OCI-LY1 (cell line): ENCODE measurements around the gene ATXN1.

Source experiments
- EZH2 ChIP-seq: fragments of 200-600 bp; sonication (generic), shearing (Covaris generic); IDR thresholded peaks from 2 replicates; pipeline ENCODE4 v1.8.0; 2017; ENCODE audit warnings: borderline replicate concordance, mixed run types, mild to moderate bottlenecking, antibody characterized with exemption, low read length, moderate library complexity, mixed read lengths
- TF ChIP-seq, protein P1 (sequence below): fragments of 200-600 bp; sonication (generic), shearing (Covaris generic); IDR thresholded peaks from 2 replicates; pipeline ENCODE4 v1.5.1; 2017; ENCODE audit warnings: mild to moderate bottlenecking, antibody characterized with exemption, low read length, moderate library complexity, mixed read lengths

DNA sequence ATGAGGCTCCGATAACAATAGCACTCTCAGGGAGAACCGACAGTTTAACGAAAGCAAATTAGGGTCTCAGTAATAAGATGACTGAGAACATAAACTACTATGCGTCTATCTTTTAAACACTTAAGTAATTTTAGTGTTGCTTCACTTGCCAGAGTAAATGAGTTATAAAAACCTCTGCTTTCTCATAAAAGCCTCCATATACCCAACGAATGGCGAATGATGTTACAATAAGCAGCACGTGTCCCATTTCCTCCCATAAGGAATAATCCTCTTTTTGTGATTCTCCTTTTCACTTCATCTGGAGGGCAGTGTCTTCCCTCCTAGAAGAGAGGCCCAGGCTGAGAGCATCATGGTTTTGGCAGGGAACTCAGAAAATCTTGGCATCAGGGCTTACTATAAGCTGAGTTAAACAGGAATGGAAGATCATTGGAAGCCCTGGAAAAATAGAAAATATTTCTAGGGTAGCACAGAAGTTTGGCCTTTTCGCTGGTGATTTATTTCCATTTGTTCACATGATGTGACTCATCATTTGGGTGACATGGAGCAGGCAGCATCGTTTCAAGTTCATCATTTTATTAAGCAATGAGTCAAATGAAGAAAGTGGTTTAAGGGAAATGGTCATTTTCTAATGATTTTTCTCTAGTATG lies 255.4 kb downstream of the ATXN1 start:
- TF ChIP-seq, protein P1, sequence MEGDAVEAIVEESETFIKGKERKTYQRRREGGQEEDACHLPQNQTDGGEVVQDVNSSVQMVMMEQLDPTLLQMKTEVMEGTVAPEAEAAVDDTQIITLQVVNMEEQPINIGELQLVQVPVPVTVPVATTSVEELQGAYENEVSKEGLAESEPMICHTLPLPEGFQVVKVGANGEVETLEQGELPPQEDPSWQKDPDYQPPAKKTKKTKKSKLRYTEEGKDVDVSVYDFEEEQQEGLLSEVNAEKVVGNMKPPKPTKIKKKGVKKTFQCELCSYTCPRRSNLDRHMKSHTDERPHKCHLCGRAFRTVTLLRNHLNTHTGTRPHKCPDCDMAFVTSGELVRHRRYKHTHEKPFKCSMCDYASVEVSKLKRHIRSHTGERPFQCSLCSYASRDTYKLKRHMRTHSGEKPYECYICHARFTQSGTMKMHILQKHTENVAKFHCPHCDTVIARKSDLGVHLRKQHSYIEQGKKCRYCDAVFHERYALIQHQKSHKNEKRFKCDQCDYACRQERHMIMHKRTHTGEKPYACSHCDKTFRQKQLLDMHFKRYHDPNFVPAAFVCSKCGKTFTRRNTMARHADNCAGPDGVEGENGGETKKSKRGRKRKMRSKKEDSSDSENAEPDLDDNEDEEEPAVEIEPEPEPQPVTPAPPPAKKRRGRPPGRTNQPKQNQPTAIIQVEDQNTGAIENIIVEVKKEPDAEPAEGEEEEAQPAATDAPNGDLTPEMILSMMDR, result no peak
- no peak for TF ChIP-seq EZH2
